Breast epithelium (tissue), 3 donors: ENCODE results near the gene PDLIM7.
A peak's percentile ranks its signal among the peaks of the same experiment; 100 is the strongest.

Experiments used
- CTCF ChIP-seq, 3 donors: fragments of 450-650 bp; IDR thresholded peaks; one replicate each; pipeline ENCODE4 v1.5.1; 2016 to 2017; ENCODE audit warnings: antibody characterized with exemption in 3 of 3, mild to moderate bottlenecking in 3 of 3, moderate library complexity in 3 of 3
- POLR2A ChIP-seq: fragments of 450-650 bp; IDR thresholded peaks from one replicate; pipeline ENCODE4 v1.6.1; 2016; ENCODE audit warnings: antibody characterized with exemption, mild to moderate bottlenecking, moderate library complexity
- POLR2AphosphoS5 ChIP-seq, 3 donors: sonication (generic); formaldehyde crosslinking; IDR thresholded peaks; one replicate each; pipeline ENCODE4 v1.6.1; 2017; ENCODE audit warnings: antibody characterized with exemption in 3 of 3

DNA sequence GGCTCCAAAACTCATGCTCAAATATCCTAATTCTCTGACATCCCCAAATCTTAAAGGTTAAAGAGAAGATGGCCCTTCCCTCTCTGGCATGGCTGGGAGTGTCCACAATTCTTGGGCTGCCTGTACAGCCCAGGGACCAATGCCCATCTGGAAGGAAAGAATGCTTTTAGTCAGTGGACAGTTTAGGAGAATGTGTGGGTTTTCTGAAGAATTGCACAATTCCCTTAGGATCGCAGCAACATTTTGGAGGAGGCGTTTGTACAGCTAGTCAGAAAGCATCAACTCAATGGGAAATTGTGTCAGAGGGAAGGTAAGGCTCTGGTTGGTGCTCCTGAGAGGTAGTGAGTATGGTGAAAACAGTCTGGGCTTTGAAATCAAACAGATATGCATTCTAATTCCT lies 42.0 kb upstream of the PDLIM7 start:
- TF ChIP-seq CTCF (IDR thresholded peaks at IDR 0.05) (no peak), POLR2A (no peak), POLR2AphosphoS5 (IDR thresholded peaks at IDR 0.05) (peak in 2 of 3 donors; percentile 16 to 32)
